CD4-positive, alpha-beta T cell treated with Interleukin-17A for 1 hour (primary cell): Measurements from ENCODE around the gene C19orf25.
"Not testable (repeated sequence)": the region's sequence is repeated elsewhere in the genome, so short reads cannot be mapped to it uniquely, and the experiment has no call there.

Experiments used
- DNase-seq: peaks from one replicate; pipeline ENCODE4 v3.0.0-alpha.2; 2020

The C19orf25 gene

GRCh38 chr19:1478934-1479707 lies at the start of gene C19orf25:
C19orf25 (minus strand) TSS chr19:1479215; CDS start chr19:1478903, 312 bp downstream.
- peak; percentile 92 for DNase-seq

- no peak for DNase-seq
These were observed 48.8 kb upstream of the C19orf25 start for GRCh38 chr19:1527650-1528309.

- DNase-seq, result no peak
These were observed 48.1 kb upstream of the C19orf25 start for GRCh38 chr19:1526979-1527649.

- DNase-seq, result no peak
These were observed 47.2 kb upstream of the C19orf25 start for GRCh38 chr19:1526066-1526778.

- no peak for DNase-seq
These were observed 46.3 kb upstream of the C19orf25 start for GRCh38 chr19:1525343-1525742.

GRCh38 chr19:1524972-1525325 lies 45.9 kb upstream of the C19orf25 start:
- no peak for DNase-seq

- DNase-seq, result no peak
These were observed 45.4 kb upstream of the C19orf25 start for GRCh38 chr19:1524287-1524971.

- DNase-seq, result no peak
These were observed 44.6 kb upstream of the C19orf25 start, which contains the start of gene PLK5 for GRCh38 chr19:1523412-1524286. PLK5 (plus strand) TSS chr19:1524077; CDS start chr19:1526997, 2,920 bp downstream.

- no peak for DNase-seq
These were observed 43.8 kb upstream of the C19orf25 start for GRCh38 chr19:1522838-1523237.

GRCh38 chr19:1522061-1522460 lies 43.0 kb upstream of the C19orf25 start:
- no peak for DNase-seq

GRCh38 chr19:1521636-1522035 lies 42.6 kb upstream of the C19orf25 start:
- no peak for DNase-seq

GRCh38 chr19:1520203-1520780 lies 41.3 kb upstream of the C19orf25 start:
- no peak for DNase-seq

- not testable (repeated sequence) for DNase-seq
These were observed 40.8 kb upstream of the C19orf25 start for GRCh38 chr19:1519802-1520201.

GRCh38 chr19:1518471-1518870 lies 39.5 kb upstream of the C19orf25 start:
- DNase-seq, result no peak

GRCh38 chr19:1516395-1516753 lies 37.4 kb upstream of the C19orf25 start:
- no peak for DNase-seq

- DNase-seq, result no peak
These were observed 36.1 kb upstream of the C19orf25 start for GRCh38 chr19:1514986-1515721.

GRCh38 chr19:1514295-1514661 lies 35.3 kb upstream of the C19orf25 start:
- no peak for DNase-seq

- peak; percentile 70 for DNase-seq
These were observed 34.7 kb upstream of the C19orf25 start for GRCh38 chr19:1513499-1514294.

- DNase-seq, result peak; percentile 67
These were observed 33.9 kb upstream of the C19orf25 start, which contains the start of gene ADAMTSL5 for GRCh38 chr19:1512671-1513498. ADAMTSL5 (minus strand) TSS chr19:1513019; CDS start chr19:1510943, 2,076 bp downstream.
